Raji (cell line): ENCODE data around the gene MAST4.

Experiments
- POLR2A ChIP-seq: IDR thresholded peaks from 2 replicates; pipeline ENCODE4 v1.6.1; 2011; ENCODE audit warnings: low read depth, low read length, control low read depth; ENCODE audit not compliant: insufficient read depth

Gene MAST4

DNA sequence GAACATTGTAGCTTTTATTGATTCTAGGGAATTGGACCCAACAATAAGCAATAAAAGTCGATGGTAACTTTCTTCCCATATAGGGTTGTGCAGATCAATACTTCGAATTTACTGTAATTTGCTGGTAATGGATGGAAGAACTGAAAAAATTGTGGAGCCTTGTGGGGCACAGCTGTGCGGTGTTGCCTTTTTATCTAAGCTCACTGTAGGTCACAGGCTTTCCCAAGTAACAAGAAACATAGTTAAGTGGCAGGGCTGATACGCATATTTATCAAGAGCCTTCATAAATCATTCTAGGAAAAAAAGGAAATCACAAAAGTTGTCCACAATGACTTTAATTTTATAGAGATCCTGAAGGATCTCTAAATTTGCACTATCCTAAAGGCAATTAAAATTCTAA lies 292.9 kb downstream of the MAST4 start:
- no peak for TF ChIP-seq POLR2A

DNA sequence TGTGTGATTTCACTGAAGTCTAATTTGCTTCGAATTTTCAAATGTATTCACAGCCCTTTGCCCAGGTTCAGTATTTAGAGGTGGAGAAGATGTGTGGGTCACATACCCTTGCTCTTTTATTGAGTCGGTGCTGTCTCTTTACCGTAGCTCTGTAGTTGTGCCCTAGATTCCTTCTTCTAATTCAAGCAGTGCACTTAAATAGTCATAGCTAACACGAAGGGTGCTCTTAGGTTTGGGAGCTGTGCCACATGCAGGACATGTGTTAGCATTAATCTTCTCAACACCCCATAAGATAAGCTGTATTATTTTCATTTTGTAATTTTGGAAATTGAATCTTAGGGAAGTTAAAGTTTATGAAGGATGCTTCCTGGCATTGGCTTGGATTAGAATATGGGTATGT lies 293.3 kb downstream of the MAST4 start:
- no peak for TF ChIP-seq POLR2A

DNA sequence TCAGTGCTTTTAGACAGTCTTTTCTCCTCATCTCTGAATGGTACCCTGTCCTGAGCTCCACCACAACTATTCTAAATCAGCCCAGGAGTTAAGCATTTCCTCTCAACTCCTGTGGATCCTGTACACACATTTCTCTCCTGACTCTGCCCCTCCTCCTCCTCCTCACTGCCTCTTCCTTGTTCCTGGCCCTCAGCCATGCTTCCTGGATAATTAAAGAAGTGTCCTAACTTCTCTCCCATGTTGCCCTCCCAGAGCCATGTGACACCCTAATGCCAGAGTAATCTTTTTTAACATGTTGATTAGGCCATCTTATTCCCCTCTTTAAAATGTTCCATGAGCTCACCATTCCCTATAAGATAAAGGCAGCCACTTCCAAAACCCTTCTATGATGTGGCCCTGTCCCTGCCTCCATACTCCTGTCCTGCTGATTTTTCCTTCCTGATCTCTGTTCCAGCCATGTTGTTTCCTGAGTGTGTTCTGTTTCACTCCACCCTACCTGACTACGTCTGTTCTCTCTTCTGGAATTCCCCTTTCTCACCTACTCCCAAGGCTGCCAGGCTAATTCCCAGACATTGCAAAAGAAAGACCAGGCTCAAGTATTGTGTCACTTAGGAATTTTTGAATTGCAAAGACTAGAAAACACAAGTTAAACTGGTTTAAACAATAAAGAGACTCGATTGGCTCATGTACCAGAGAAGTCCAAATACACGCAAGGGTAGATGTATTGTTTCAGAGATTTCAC lies 295.2 kb downstream of the MAST4 start:
- TF ChIP-seq POLR2A: no peak

DNA sequence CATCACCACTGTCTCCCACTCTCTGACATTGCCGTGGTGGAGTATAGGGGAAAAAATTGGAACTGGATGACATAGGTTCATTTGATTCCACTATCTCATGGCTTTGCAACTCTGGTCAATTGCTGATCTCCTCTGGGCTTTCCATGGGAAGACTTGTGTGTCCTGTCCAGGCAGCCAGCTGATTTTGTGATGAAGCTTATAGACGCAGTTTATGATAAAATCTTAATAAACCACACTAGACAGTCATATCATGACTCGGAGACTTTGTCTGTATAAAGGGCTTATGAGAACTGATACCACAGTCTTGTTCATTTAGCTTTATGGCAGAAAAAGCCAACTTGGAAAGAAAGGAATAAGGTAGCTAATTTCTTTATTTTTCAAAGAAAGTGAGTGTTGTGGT lies 296.5 kb downstream of the MAST4 start:
- TF ChIP-seq POLR2A: no peak

DNA sequence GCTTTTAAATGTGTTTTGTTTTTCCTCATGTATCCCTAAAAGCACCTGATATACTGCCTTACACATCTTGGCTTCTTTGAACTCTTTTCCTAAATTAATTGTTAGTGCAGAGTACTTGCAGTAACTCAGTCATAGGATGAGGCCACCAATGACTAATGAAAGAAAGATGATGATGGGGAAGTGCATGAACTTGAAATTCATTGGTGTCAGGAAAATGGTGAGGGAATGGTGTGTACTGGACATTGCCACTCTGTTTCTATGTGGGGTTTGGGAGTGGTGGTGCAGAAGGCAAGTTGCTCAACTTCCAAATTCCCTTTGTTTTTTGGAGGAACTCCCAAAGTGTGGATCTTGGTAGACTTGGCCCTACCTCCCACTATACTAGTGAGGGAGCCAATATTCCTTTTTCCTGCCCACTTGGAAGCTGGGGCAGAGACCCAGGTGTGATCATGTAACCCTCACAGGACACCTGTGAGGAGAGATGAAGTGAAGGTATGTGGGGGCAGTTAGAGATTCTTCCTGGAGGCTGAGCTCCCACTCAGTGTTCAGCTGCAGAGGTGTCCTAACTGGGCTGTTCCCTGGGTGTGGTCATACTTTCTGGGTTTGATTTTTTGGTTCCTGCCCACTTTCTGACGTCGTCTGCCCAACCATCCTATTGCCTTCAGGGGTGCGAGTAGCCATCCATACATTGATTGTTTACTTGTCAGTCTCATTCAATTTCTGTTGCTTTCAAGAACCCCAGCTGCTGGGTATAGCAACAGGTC lies 298.5 kb downstream of the MAST4 start:
- TF ChIP-seq POLR2A: no peak

DNA sequence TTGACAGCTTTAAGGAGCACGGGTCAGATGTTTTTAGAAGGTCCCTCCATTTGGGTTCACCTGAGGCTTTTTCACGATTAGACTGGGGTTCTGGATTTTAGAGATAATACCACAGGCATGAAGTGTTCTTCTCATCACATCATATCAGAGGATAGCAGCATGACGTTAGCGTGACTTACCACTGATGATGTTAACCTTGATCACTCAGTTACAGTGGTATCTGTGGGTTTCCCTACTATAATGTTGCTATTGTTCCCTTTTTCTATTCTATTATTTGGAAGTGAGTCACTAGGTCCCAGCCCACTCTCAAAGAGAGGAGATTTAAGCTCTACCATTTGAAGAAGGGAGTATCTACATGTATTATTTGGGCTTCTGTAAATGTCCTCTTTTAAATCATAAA lies 300.0 kb downstream of the MAST4 start:
- TF ChIP-seq POLR2A: no peak

DNA sequence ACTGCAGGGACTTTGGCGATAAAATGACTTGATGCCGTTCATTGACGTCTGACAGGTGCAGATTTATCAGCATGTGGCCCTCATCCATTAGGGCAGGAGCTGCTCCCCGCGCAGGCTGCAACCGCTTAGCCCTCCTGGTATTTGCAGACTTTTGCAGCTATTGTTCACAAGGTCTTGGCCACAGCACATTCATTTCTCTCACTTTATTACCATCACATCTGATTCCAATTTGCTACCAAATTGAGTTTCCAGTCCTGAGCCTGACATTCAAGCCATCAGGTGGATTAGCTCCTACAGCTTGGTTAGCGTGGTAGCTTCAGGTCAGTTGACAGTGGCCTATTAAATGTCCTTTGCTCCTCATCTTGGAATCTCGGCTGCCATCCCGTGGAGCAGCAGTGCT lies 301.2 kb downstream of the MAST4 start:
- no peak for TF ChIP-seq POLR2A

DNA sequence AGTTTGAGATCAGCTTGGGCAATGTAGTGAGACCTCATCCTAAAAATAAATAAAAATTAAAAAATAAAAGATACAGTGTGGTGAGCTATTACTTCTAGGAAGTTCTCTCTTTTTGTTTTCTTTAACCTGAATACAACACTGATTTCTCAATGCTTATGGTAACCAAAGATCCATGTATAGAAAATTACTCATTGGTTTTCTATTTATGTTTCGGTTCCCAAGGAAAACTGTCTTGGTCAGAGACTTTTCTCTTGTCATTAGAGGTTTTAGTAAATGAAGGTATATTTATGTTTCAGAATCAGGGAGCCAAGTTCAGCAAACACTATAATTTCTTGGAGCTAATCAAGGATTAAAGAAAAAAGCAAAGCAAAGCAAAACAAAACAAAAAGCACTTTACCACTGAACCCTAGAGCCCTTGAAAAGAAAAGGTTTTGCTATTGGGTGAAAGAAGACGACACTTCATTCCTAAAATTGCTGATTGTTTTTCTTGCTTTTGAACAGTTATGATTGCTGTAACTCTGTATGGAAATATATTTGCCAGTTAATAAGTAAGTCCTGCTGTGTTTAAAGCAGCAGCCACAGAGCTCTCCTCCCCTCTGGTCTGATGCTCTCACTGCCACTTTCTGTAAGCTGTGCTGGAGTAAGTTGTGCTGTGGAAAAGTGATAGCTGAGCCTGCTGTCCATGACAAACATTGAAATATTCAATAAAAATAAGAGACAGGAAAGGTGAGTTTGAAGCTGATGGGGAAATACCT lies 302.2 kb downstream of the MAST4 start:
- no peak for TF ChIP-seq POLR2A

DNA sequence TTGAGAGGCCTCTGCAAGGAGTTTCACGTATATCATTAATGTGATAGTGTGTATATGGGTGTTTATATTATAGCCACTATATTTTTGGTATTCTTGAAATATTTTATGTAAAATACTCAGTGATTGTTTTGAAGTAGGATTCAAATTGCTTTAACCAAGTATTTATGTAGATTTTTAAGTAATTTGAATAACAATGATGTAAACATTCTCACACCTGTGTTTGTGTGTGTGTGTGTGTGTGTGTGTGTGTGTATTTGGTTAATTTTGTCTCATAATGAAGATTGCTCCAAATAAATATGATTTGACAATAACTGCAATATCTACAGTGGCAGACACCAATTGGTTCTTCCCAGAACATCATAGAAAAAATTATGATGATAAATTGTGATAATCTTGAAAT lies 307.0 kb downstream of the MAST4 start:
- no peak for TF ChIP-seq POLR2A

DNA sequence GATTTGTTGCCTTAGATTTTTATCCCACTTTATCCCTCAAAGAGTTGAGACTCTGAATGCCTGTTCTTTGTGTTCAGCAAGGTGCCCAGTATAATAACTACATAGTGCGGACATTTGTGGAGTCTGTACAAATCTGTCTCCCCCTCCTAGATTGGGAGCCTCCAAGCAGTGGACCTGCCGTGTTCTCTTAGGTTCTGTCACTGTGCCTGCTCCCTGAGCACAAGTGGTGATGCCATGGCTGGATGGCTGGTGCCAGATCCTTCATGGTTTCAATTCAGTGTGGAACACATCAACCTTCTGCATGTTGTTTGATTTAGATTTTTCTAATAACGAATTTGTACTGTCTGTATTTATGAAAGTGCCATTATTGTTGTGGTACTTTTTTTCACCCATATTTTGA lies 307.5 kb downstream of the MAST4 start:
- no peak for TF ChIP-seq POLR2A

DNA sequence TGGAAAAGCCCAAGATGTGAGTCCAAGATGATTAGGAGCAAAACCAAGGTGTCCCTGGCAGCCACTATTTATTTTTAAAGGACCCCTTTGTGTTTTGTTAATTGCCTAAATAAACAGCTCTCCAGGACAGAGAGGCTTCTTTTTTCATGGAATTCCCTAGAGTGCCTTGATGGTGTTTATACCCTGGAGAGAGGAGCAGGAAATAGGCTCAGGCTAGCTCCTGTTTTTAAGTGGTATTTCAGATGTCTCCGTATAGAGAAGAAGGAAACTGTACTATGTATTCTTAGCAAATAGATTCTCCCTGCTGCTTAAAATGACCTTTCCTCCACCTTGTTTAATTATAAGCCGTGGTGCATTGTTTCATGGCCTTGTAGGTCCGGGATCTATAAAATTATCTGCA lies 308.0 kb downstream of the MAST4 start:
- no peak for TF ChIP-seq POLR2A

DNA sequence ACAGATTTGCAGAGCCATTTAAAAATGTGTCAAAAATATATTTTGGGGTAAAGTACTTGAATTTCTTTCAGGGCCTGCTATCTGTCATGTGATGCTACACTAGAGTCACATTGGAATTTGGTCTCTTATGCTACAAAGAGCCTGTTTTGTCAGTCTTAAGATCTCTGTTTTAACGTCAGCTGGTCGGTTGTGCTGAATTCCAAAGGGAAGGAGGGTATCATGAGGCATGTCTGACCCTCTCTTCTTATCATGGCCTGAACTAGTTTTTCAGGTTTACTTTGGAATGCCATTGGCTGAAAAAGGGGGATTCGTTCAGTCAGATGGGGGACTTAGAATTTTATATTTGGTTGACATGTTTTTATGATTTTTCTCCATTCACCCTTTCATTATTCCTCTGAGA lies 309.8 kb downstream of the MAST4 start:
- TF ChIP-seq POLR2A: no peak

DNA sequence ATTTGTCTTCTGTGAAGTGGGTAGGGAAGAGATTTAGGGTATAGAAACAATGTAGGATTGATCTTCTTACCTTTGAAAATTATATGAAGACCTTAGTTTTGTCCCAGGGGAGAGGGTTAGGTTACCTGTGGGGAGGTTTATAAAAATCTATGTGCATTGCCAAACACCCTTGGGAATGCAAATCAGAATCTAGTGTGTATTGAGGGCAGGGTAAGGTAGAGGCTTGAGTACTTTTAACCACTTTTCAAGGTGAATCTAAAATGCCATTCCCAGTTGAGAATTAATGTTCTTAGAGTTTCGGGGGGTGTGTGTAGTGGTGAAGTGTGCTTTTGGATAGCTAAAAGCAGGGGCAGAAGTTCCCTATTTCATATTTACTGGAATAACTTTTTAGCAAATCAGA lies 312.0 kb downstream of the MAST4 start:
- no peak for TF ChIP-seq POLR2A

DNA sequence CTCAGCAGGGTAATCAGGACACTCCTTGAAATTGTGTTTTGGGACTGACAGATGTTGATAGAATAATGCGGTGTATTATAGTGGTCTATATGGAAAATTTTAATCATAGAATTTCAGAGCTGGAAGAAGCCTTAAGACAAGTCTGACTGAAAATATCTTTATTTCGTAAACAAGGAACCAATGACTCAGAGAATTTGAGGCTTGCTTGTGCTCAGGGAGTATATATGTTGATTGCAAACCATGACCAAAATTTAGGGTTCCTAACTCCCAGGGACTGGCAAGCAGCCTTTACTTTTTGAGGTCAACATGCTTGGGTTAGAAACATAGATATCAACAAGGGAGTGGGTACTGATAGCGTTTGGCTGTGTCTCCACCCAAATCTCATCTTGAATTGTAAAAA lies 313.2 kb downstream of the MAST4 start:
- TF ChIP-seq POLR2A: no peak

DNA sequence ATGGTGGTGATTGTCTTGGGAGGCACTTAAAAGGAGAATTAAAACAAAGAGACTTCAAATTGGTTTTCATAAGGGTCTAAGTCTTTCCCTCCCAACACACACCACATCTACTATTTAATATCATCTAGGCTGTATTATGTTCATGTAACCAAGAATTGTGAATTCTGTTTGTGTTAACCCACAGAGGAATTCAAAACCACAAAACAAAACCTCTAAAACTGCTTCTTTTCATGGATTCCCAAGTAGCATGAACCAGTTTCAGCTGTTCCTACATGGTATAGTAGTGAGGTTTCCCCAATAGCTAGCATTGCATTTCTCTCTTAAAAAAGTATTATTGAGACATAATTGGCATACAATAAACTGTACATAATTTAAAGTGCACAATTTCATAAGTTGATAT lies 316.6 kb downstream of the MAST4 start:
- TF ChIP-seq POLR2A: no peak

DNA sequence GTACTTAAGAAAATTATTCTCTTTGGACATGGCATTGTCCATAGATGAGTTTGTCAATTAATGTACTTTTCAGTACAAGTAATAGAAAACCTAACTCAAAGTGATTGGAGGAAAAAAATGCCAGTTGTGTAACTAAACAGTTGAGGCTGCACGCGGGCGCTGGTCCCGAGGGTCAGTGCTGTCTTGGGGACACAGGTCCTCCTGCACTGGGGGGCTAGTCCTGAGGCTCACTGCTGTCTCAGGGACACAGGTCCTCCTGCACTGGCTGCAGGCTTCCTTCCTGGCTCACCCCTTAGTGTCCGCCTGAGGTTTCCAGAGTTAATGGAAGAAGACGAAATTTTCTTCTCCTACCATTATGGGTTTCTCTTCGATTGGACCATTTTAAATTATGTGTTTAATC lies 319.3 kb downstream of the MAST4 start:
- TF ChIP-seq POLR2A: no peak
